ENCODE measurements around the gene GPR132.

DNA sequence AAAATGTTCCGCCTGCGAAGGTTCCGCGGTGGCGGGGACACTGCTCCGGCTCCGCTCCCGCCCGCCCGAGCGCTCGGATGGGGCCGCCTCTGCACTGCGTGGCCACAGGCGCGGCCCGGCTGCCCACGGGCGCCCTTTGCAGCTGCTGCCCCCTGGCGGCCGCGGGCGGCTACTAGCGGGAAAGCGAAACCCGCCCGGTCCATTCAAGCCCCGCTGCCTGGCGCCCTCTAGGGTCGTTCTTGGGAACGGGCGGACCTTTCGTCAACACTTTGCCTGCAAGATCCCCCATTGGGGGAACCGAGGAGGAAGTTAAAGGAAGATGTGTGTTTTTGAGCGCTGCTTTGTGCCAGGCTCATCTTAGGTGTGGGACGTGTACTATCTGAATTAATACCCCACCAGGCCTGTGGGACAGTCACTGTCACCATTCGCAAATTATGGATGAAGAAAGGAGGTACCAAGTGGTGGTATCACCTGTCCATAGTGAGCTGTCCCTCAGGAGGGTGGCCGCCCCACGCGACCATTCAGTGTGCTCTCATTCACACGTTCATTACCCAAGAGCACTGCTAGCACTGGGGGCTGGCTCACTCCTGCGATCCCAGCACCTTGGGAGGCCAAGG, 19.4 kb downstream of the GPR132 start:
- TF ChIP-seq EP300 (conservative IDR thresholded peaks at IDR 0.05; ENCODE audit: poor library complexity, severe bottlenecking): no peak
- TF ChIP-seq CTCF (IDR thresholded peaks at IDR 0.05; ENCODE audit: poor library complexity, severe bottlenecking): peak; percentile 70
- peak; percentile 59 for TF ChIP-seq RAD21 (conservative IDR thresholded peaks at IDR 0.05)
- peak; percentile 57 for TF ChIP-seq SMC3 (conservative IDR thresholded peaks at IDR 0.05; ENCODE audit: poor library complexity)
- no peak for TF ChIP-seq POLR2AphosphoS5 (IDR thresholded peaks at IDR 0.05)
